Activated T-cell treated with anti-CD3 and anti-CD28 coated beads, Interleukin-2, amount 50 U/mL, for 4 hours (primary cell): ENCODE measurements around the gene LRRC3. TPM values are rescaled to one million over a fixed set of nuclear protein-coding genes. Genes with fewer than 3 reads are reported as not detected.
A peak's percentile ranks its signal among the peaks of the same experiment; 100 is the strongest.

Experiments
- ATAC-seq, 2 donors: fragments of 200-7000 bp; cut with Tn5 transposase; one replicate each; pipeline ENCODE4 v1.10.0; 2021
- DNase-seq: peaks from one replicate; pipeline ENCODE4 v3.0.0-alpha.2; 2020
- H3K27me3 Mint-ChIP-seq: one replicate; pipeline ENCODE4 v1.8.0; 2021; ENCODE audit warnings: low read depth, mixed read lengths
- H3K36me3 Mint-ChIP-seq: one replicate; pipeline ENCODE4 v1.8.0; 2022; ENCODE audit warnings: mixed read lengths; ENCODE audit not compliant: insufficient read depth
- H3K4me1 Mint-ChIP-seq: one replicate; pipeline ENCODE4 v1.8.0; 2021; ENCODE audit warnings: low read depth, mixed read lengths
- H3K4me3 Mint-ChIP-seq: one replicate; pipeline ENCODE4 v1.8.0; 2021; ENCODE audit warnings: mild to moderate bottlenecking, moderate library complexity, mixed read lengths
- H3K9me3 Mint-ChIP-seq: one replicate; pipeline ENCODE4 v1.8.0; 2021; ENCODE audit warnings: mixed read lengths
- total RNA-seq, 3 donors: library from RNA; stranded (reverse); gene quantifications; one replicate each; pipeline ENCODE4 v1.2.1, GENCODE V29; 2021

Gene LRRC3
- total RNA-seq, 3 donors from 2014 or later, result 0.24 to 0.57 (median 0.35) TPM

- Mint-ChIP-seq H3K4me1 (peaks cover 3% of the 10 kb centered on the region), H3K4me3 (peak overlapping the region; percentile 60), H3K9me3 (no peaks in the 10 kb centered on the region), H3K36me3 (no peaks in the 10 kb centered on the region), H3K27me3 (no peaks in the 10 kb centered on the region)
- no peak for DNase-seq
- ATAC-seq, result no peak
These were observed 1.1 kb downstream of the LRRC3 start for GRCh38 chr21:44456214-44456914.

GRCh38 chr21:44456915-44457736 lies 1.8 kb downstream of the LRRC3 start:
- ATAC-seq, result no peak
- H3K4me3 Mint-ChIP-seq, result peak overlapping the region; percentile 60
- no peak for DNase-seq
- H3K4me1 Mint-ChIP-seq, result peaks cover 3% of the 10 kb centered on the region
- no peaks in the 10 kb centered on the region for H3K9me3 Mint-ChIP-seq
- H3K27me3 Mint-ChIP-seq, result no peaks in the 10 kb centered on the region
- H3K36me3 Mint-ChIP-seq, result no peaks in the 10 kb centered on the region

- Mint-ChIP-seq H3K36me3 (no peaks in the 10 kb centered on the region), H3K4me3 (no peak overlapping the region), H3K4me1 (peaks cover 3% of the 10 kb centered on the region), H3K27me3 (no peaks in the 10 kb centered on the region), H3K9me3 (no peaks in the 10 kb centered on the region)
- no peak for DNase-seq
- no peak for ATAC-seq
These were observed 3.8 kb downstream of the LRRC3 start for GRCh38 chr21:44458971-44459711.

GRCh38 chr21:44459712-44460440 lies 4.6 kb downstream of the LRRC3 start:
- Mint-ChIP-seq H3K4me1 (no peaks in the 10 kb centered on the region), H3K9me3 (no peaks in the 10 kb centered on the region), H3K4me3 (no peak overlapping the region), H3K27me3 (no peaks in the 10 kb centered on the region), H3K36me3 (no peaks in the 10 kb centered on the region)
- no peak for DNase-seq
- ATAC-seq, result no peak

GRCh38 chr21:44460441-44460755 lies 5.1 kb downstream of the LRRC3 start:
- DNase-seq (no peak), ATAC-seq (no peak)
- Mint-ChIP-seq H3K4me3 (no peak overlapping the region), H3K36me3 (no peaks in the 10 kb centered on the region), H3K9me3 (no peaks in the 10 kb centered on the region), H3K27me3 (no peaks in the 10 kb centered on the region), H3K4me1 (no peaks in the 10 kb centered on the region)

GRCh38 chr21:44461005-44461404 lies 5.7 kb downstream of the LRRC3 start:
- no peaks in the 10 kb centered on the region for H3K27me3 Mint-ChIP-seq
- no peak overlapping the region for H3K4me3 Mint-ChIP-seq
- no peaks in the 10 kb centered on the region for H3K36me3 Mint-ChIP-seq
- ATAC-seq, result no peak
- H3K4me1 Mint-ChIP-seq, result no peaks in the 10 kb centered on the region
- H3K9me3 Mint-ChIP-seq, result no peaks in the 10 kb centered on the region
- no peak for DNase-seq

GRCh38 chr21:44461464-44462001 lies 6.2 kb downstream of the LRRC3 start:
- Mint-ChIP-seq H3K27me3 (no peaks in the 10 kb centered on the region), H3K36me3 (no peaks in the 10 kb centered on the region), H3K4me1 (no peaks in the 10 kb centered on the region), H3K4me3 (no peak overlapping the region), H3K9me3 (no peaks in the 10 kb centered on the region)
- no peak for ATAC-seq
- no peak for DNase-seq

- no peaks in the 10 kb centered on the region for H3K27me3 Mint-ChIP-seq
- no peaks in the 10 kb centered on the region for H3K9me3 Mint-ChIP-seq
- ATAC-seq (no peak), DNase-seq (no peak)
- no peak overlapping the region for H3K4me3 Mint-ChIP-seq
- H3K36me3 Mint-ChIP-seq, result no peaks in the 10 kb centered on the region
- no peaks in the 10 kb centered on the region for H3K4me1 Mint-ChIP-seq
These were observed 7.0 kb downstream of the LRRC3 start for GRCh38 chr21:44462086-44462833.

GRCh38 chr21:44462834-44463200 lies 7.5 kb downstream of the LRRC3 start:
- Mint-ChIP-seq H3K4me3 (no peak overlapping the region), H3K9me3 (no peaks in the 10 kb centered on the region), H3K4me1 (no peaks in the 10 kb centered on the region), H3K36me3 (no peaks in the 10 kb centered on the region), H3K27me3 (no peaks in the 10 kb centered on the region)
- ATAC-seq (no peak), DNase-seq (no peak)

GRCh38 chr21:44463724-44464123 lies 8.4 kb downstream of the LRRC3 start:
- Mint-ChIP-seq H3K27me3 (no peaks in the 10 kb centered on the region), H3K36me3 (no peaks in the 10 kb centered on the region), H3K4me1 (no peaks in the 10 kb centered on the region), H3K4me3 (no peak overlapping the region), H3K9me3 (no peaks in the 10 kb centered on the region)
- DNase-seq (no peak), ATAC-seq (no peak)

GRCh38 chr21:44464351-44464750 lies 9.0 kb downstream of the LRRC3 start:
- Mint-ChIP-seq H3K36me3 (no peaks in the 10 kb centered on the region), H3K4me1 (no peaks in the 10 kb centered on the region), H3K9me3 (no peaks in the 10 kb centered on the region), H3K4me3 (no peak overlapping the region), H3K27me3 (no peaks in the 10 kb centered on the region)
- no peak for DNase-seq
- no peak for ATAC-seq

- Mint-ChIP-seq H3K9me3 (no peaks in the 10 kb centered on the region), H3K4me1 (no peaks in the 10 kb centered on the region), H3K4me3 (no peak overlapping the region), H3K36me3 (no peaks in the 10 kb centered on the region), H3K27me3 (no peaks in the 10 kb centered on the region)
- DNase-seq (no peak), ATAC-seq (no peak)
These were observed 11.1 kb downstream of the LRRC3 start for GRCh38 chr21:44466351-44466954.
